Measurements from ENCODE around the gene PTGER3. TPM values are rescaled to one million over a fixed set of nuclear protein-coding genes. Genes with fewer than 3 reads are reported as not detected.

PTGER3 gene
- total RNA-seq, 2 experiments from 2014 or later = 2.8 to 3.4 TPM

- POLR2A ChIA-PET = interaction anchor here (0.5 to 2.0 kb wide), 13 partner anchors 9 to 875 kb away, joined by 3 to 14 read pairs (median 4); partner anchors contain the start of genes ANKRD13C, LRRC40 and PTGER3
- CTCF ChIA-PET = interaction anchor here (0.7 to 1.9 kb wide), 13 partner anchors 9 to 876 kb away, joined by 3 to 9 read pairs (median 5); partner anchors contain the start of genes CTH and SRSF11
- peaks cover 15% of the 10 kb centered on the region for H3K36me3 Mint-ChIP-seq (ENCODE audit: low read depth)
- H3K4me3 Mint-ChIP-seq = peak within 1 kb of the TSS; percentile 99
- H3K4me1 Mint-ChIP-seq (ENCODE audit: low read depth) = peaks cover 26% of the 10 kb centered on the region
- no peaks in the 10 kb centered on the region for H3K9me3 Mint-ChIP-seq (ENCODE audit: insufficient read depth)
- peaks cover 9% of the 10 kb centered on the region for H3K27me3 Mint-ChIP-seq (ENCODE audit: low read depth)
- DNase-seq = peak; percentile 94
- peak; percentile 98 for ATAC-seq
- peak within 1 kb of the TSS; percentile 100 for H3K27ac Mint-ChIP-seq
Observed at GRCh38 chr1:71080739-71081696, 33.4 kb upstream of the PTGER3 start, which contains the start of gene ZRANB2. TSS of gene ZRANB2 (minus strand) at chr1:71081035. CDS start at chr1:71080995, 40 bp downstream.

GRCh38 chr1:71080230-71080738 lies 32.7 kb upstream of the PTGER3 start:
- POLR2A ChIA-PET = interaction anchor here (0.6 to 2.0 kb wide), 9 partner anchors 8 to 874 kb away, joined by 3 to 14 read pairs (median 4); partner anchors contain the start of genes ANKRD13C and PTGER3
- ATAC-seq (peak; percentile 27), DNase-seq (no peak)
- Mint-ChIP-seq H3K9me3 (ENCODE audit: insufficient read depth) (no peaks in the 10 kb centered on the region), H3K4me3 (peak overlapping the region; percentile 99), H3K27me3 (ENCODE audit: low read depth) (peaks cover 9% of the 10 kb centered on the region), H3K4me1 (ENCODE audit: low read depth) (peaks cover 32% of the 10 kb centered on the region), H3K36me3 (ENCODE audit: low read depth) (peaks cover 23% of the 10 kb centered on the region), H3K27ac (peak overlapping the region; percentile 100)
- CTCF ChIA-PET = interaction anchor here (0.7 to 1.9 kb wide), 10 partner anchors 8 to 860 kb away, joined by 3 to 9 read pairs (median 6); partner anchors contain the start of genes CTH and SRSF11

GRCh38 chr1:71074681-71075080 lies 27.1 kb upstream of the PTGER3 start:
- ChIA-PET POLR2A (no interaction called here), CTCF (interaction anchor here (2.6 kb wide), 1 partner anchor 10 kb away, joined by 6 read pairs; no protein-coding TSS in a partner anchor)
- H3K36me3 Mint-ChIP-seq (ENCODE audit: low read depth) = peaks cover 56% of the 10 kb centered on the region
- H3K9me3 Mint-ChIP-seq (ENCODE audit: insufficient read depth) = no peaks in the 10 kb centered on the region
- H3K27ac Mint-ChIP-seq = peak overlapping the region; percentile 67
- H3K4me3 Mint-ChIP-seq = no peak overlapping the region
- ATAC-seq (no peak), DNase-seq (no peak)
- H3K27me3 Mint-ChIP-seq (ENCODE audit: low read depth) = no peaks in the 10 kb centered on the region
- H3K4me1 Mint-ChIP-seq (ENCODE audit: low read depth) = peaks cover 42% of the 10 kb centered on the region

GRCh38 chr1:71072273-71072672 lies 24.7 kb upstream of the PTGER3 start:
- DNase-seq = no peak
- Mint-ChIP-seq H3K4me1 (ENCODE audit: low read depth) (peaks cover 44% of the 10 kb centered on the region), H3K36me3 (ENCODE audit: low read depth) (peaks cover 60% of the 10 kb centered on the region), H3K27me3 (ENCODE audit: low read depth) (no peaks in the 10 kb centered on the region), H3K27ac (peak overlapping the region; percentile 60), H3K4me3 (no peak overlapping the region), H3K9me3 (ENCODE audit: insufficient read depth) (no peaks in the 10 kb centered on the region)
- POLR2A ChIA-PET = interaction anchor here (0.7 to 2.9 kb wide), 3 partner anchors 9 to 634 kb away, joined by 3 to 14 read pairs (median 4); partner anchors contain the start of genes PTGER3 and ZRANB2
- CTCF ChIA-PET = interaction anchor here (0.7 to 2.6 kb wide), 2 partner anchors 7 to 9 kb away, joined by 6 read pairs; partner anchors contain the start of gene ZRANB2
- no peak for ATAC-seq

- Mint-ChIP-seq H3K9me3 (ENCODE audit: insufficient read depth) (no peaks in the 10 kb centered on the region), H3K4me3 (no peak overlapping the region)
- POLR2A ChIA-PET = interaction anchor here (0.7 to 2.9 kb wide), 2 partner anchors 9 to 633 kb away, joined by 4 to 14 read pairs; partner anchors contain the start of gene ZRANB2
Observed at GRCh38 chr1:71071720-71072119, 24.1 kb upstream of the PTGER3 start.

GRCh38 chr1:71068325-71069240 lies 21.0 kb upstream of the PTGER3 start:
- ChIA-PET POLR2A (interaction anchor here (0.9 kb wide), 1 partner anchor 12 kb away, joined by 4 read pairs; the partner anchor contains the start of gene ZRANB2), CTCF (no interaction called here)
- Mint-ChIP-seq H3K9me3 (ENCODE audit: insufficient read depth) (no peaks in the 10 kb centered on the region), H3K4me3 (peak overlapping the region; percentile 25), H3K4me1 (ENCODE audit: low read depth) (peaks cover 19% of the 10 kb centered on the region), H3K27ac (peak overlapping the region; percentile 86), H3K27me3 (ENCODE audit: low read depth) (no peaks in the 10 kb centered on the region), H3K36me3 (ENCODE audit: low read depth) (peaks cover 58% of the 10 kb centered on the region)
- DNase-seq (no peak), ATAC-seq (peak; percentile 86)

More at GRCh38 chr1:71071720-71072119, 24.1 kb upstream of the PTGER3 start:
- ATAC-seq (no peak), DNase-seq (no peak)
- H3K36me3 Mint-ChIP-seq (ENCODE audit: low read depth) = peaks cover 63% of the 10 kb centered on the region
- no peaks in the 10 kb centered on the region for H3K27me3 Mint-ChIP-seq (ENCODE audit: low read depth)
- peaks cover 44% of the 10 kb centered on the region for H3K4me1 Mint-ChIP-seq (ENCODE audit: low read depth)
- CTCF ChIA-PET = interaction anchor here (1.8 kb wide), 1 partner anchor 9 kb away, joined by 9 read pairs; the partner anchor contains the start of gene ZRANB2
- peak overlapping the region; percentile 21 for H3K27ac Mint-ChIP-seq

GRCh38 chr1:71054791-71055190 lies 7.2 kb upstream of the PTGER3 start:
- ATAC-seq = no peak
- H3K36me3 Mint-ChIP-seq (ENCODE audit: low read depth) = peaks cover 20% of the 10 kb centered on the region
- H3K27me3 Mint-ChIP-seq (ENCODE audit: low read depth) = peaks cover 6% of the 10 kb centered on the region
- no peaks in the 10 kb centered on the region for H3K9me3 Mint-ChIP-seq (ENCODE audit: insufficient read depth)
- H3K27ac Mint-ChIP-seq = no peak overlapping the region
- H3K4me1 Mint-ChIP-seq (ENCODE audit: low read depth) = peaks cover 3% of the 10 kb centered on the region
- POLR2A ChIA-PET = no interaction called here
- DNase-seq = no peak
- CTCF ChIA-PET = no interaction called here
- no peak overlapping the region for H3K4me3 Mint-ChIP-seq

- POLR2A ChIA-PET = no interaction called here
Observed at GRCh38 chr1:71054281-71054731, 6.7 kb upstream of the PTGER3 start.

GRCh38 chr1:71053758-71054157 lies 6.1 kb upstream of the PTGER3 start:
- POLR2A ChIA-PET = no interaction called here
- ATAC-seq (no peak), DNase-seq (no peak)
- no peak overlapping the region for H3K27ac Mint-ChIP-seq
- CTCF ChIA-PET = no interaction called here
- H3K9me3 Mint-ChIP-seq (ENCODE audit: insufficient read depth) = no peaks in the 10 kb centered on the region
- H3K4me1 Mint-ChIP-seq (ENCODE audit: low read depth) = peaks cover 4% of the 10 kb centered on the region
- peaks cover 11% of the 10 kb centered on the region for H3K36me3 Mint-ChIP-seq (ENCODE audit: low read depth)
- H3K4me3 Mint-ChIP-seq = no peak overlapping the region
- peaks cover 12% of the 10 kb centered on the region for H3K27me3 Mint-ChIP-seq (ENCODE audit: low read depth)

More at GRCh38 chr1:71054281-71054731, 6.7 kb upstream of the PTGER3 start:
- peaks cover 8% of the 10 kb centered on the region for H3K27me3 Mint-ChIP-seq (ENCODE audit: low read depth)
- no peak for ATAC-seq
- H3K4me1 Mint-ChIP-seq (ENCODE audit: low read depth) = peaks cover 4% of the 10 kb centered on the region
- H3K36me3 Mint-ChIP-seq (ENCODE audit: low read depth) = peaks cover 17% of the 10 kb centered on the region
- no peaks in the 10 kb centered on the region for H3K9me3 Mint-ChIP-seq (ENCODE audit: insufficient read depth)
- no peak for DNase-seq
- no peak overlapping the region for H3K27ac Mint-ChIP-seq
- CTCF ChIA-PET = no interaction called here
- H3K4me3 Mint-ChIP-seq = no peak overlapping the region

GRCh38 chr1:71053146-71053545 lies 5.5 kb upstream of the PTGER3 start:
- CTCF ChIA-PET = no interaction called here
- peaks cover 9% of the 10 kb centered on the region for H3K36me3 Mint-ChIP-seq (ENCODE audit: low read depth)
- DNase-seq (no peak), ATAC-seq (no peak)
- peaks cover 5% of the 10 kb centered on the region for H3K4me1 Mint-ChIP-seq (ENCODE audit: low read depth)
- no peak overlapping the region for H3K27ac Mint-ChIP-seq
- H3K27me3 Mint-ChIP-seq (ENCODE audit: low read depth) = peaks cover 17% of the 10 kb centered on the region
- H3K9me3 Mint-ChIP-seq (ENCODE audit: insufficient read depth) = no peaks in the 10 kb centered on the region
- H3K4me3 Mint-ChIP-seq = no peak overlapping the region
- POLR2A ChIA-PET = no interaction called here
